NCI-H2227 (cell line): ENCODE measurements around the gene TBX21.
A peak's percentile ranks its signal among the peaks of the same experiment; 100 is the strongest.
"Not testable (repeated sequence)": the region's sequence is repeated elsewhere in the genome, so short reads cannot be mapped to it uniquely, and the experiment has no call there.

Experiments
- DNase-seq: peaks from one replicate; lab custom pipeline; 2025; ENCODE audit not compliant: unreplicated experiment; lab: John Stamatoyannopoulos, UW

The TBX21 gene

GRCh38 chr17:47729476-47729875 lies 3.6 kb upstream of the TBX21 start:
- DNase-seq: no peak

DNA sequence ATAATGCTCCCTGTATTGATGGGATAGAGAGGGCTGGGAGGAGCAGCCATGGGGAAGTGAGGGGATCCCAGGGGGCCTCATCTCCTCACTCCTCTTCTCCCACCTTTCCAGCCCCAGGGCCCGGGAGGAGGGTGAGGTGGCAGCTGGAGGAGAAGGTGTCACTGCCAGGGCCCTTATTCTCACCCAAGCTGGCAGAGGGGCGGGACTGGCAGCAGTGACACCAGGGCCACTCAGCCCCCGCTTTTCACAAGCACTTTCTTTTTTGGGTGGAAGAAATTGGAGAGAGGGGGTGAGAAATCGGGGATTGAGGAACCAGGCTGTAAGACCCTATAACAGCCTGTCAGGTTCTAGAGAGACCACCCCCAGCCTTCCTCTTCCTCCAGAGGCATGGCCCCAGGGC lies 2.4 kb upstream of the TBX21 start:
- no peak for DNase-seq

- DNase-seq: no peak
Measured at GRCh38 chr17:47731396-47731795, 1.6 kb upstream of the TBX21 start.

- no peak for DNase-seq
Measured at GRCh38 chr17:47732399-47733046, 513 bp upstream of the TBX21 start.

DNA sequence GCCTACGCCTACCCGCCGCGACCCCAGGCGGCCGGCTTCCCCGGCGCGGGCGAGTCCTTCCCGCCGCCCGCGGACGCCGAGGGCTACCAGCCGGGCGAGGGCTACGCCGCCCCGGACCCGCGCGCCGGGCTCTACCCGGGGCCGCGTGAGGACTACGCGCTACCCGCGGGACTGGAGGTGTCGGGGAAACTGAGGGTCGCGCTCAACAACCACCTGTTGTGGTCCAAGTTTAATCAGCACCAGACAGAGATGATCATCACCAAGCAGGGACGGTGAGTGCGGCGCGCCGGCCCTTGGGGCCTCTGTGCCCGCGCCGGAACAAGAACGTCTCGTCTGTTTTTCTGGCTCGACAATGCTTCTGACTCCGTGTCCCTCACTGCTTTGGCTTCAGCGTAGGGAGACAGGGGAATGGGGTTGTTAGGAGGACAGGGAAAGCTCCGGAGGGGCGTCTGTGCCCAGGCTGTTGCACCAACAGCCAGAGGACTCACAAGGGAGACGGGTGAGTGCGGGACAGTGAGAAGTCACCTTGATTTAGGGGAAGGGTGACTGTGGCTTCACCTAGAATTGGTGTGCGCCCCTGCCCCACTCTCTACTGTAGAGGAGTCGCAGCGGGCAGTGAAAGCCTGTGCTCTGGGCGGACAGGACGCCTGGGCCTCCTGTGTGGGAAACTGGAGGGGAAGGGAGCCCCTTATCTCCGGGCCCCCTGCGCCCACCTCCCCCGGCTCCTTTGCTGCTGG lies 806 bp downstream of the TBX21 start:
- DNase-seq: peak; percentile 15

- no peak for DNase-seq
Measured at GRCh38 chr17:47735139-47735464, 2.1 kb downstream of the TBX21 start.

DNA sequence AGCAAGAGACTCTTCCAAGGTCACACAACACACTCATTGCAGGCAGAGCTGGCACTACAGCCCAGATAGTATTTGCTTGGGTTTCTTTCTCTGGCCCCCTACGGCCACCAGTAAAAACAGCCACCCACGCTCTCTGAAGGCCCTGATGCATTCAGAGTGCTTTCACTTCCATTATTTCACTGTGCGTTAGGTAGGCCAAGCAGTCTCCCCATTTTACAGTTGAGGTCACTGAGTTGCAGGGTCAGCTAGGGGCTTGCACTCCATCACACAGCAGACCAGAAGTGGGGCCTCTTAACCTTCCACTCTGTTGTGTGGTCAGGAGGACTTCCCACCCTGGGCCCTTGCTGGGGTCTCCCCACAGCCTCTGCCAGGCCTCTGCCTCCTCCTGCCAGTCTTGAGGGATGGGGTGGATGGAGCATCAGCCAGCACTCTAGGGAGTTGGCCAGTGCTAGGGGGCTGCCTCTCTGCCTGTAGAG lies 2.5 kb downstream of the TBX21 start:
- no peak for DNase-seq

DNA sequence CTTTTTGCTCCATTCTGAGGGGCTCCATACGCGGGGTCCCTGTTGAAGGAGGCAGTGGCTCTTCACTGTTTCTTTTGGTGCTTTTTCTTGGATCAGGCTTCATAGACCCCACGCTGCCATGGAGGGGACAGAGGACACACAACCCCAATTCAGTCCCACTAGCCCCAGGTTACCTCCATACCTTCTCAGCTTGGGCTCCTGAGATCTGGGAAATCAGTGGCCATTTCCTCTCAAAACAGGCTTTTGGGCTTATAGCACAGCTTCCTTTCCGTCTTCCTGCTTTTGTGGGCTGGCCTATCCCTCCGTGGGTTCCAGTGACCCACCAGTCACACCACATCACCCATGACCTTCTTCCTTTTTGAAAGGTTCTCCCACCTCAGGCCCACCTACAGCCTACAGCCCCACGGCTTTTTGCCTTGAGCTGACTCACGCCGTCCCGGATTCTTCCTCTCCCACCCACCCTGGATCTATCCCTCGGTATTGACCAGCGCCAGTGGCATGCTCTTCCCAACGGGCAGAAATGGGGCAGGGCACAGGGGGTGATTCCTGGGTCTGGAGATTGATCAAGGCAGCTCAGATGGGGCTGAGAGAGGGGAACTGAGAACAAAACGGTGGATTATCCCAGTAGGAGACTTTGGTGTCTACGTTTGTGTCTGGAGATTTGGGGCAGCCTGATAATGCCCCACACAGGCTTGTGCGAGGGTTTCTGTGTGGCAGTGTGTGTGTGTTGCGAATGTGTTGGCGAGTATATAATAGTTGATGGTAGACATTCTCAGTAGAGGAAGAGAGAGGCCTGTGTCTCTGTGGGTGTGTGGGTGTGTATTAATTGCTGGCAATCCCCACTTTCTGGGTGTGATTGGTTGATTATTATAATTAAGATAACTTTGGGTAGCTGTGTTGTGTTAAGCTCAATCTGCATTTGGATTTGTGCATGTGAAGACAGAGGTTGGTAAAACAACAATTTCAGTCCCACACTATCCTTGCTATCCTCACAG lies 3.8 kb downstream of the TBX21 start:
- DNase-seq: no peak

DNA sequence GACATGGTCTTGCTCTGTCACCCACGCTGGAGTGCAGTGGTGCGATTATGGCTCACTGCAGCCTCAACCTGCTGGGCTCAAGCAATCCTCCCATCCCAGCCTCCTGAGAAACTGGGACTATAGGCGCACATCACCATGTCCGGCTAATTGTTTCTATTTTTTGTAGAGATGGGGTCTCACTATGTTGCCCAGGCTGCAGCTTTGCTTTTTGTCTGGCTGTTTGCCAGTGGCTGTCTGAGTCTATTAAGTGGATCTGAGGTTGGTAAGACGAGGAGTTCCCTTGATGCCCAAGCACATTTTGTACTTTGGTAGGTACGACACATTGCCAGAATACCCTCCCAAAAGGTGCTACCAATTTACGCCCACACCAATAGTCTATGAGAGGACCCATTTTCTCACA lies 5.1 kb downstream of the TBX21 start:
- DNase-seq: no peak

GRCh38 chr17:47739150-47739549 lies 6.1 kb downstream of the TBX21 start:
- no peak for DNase-seq

- not testable (repeated sequence) for DNase-seq
Measured at GRCh38 chr17:47739945-47740344, 6.9 kb downstream of the TBX21 start.

GRCh38 chr17:47741109-47741792 lies 8.2 kb downstream of the TBX21 start:
- DNase-seq: no peak

DNA sequence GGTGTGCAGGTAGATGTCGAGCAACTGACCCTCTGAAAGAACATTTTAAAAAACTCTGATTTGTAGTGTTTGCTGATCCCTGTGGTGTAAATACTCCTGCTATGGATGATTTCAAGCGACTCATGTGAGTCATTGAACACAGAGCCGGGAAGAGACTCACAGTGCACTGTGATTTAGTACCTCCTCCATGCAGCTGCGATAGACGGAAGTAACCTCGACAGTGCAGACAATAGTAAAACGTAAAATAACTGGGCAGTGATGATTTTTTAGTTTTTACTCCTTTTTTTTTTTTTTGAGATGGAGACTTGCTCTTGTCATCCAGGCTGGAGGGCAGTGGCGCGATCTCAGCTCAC lies 8.7 kb downstream of the TBX21 start:
- DNase-seq: no peak

- peak; percentile 26 for DNase-seq
Measured at GRCh38 chr17:47742319-47743181, 9.5 kb downstream of the TBX21 start.

DNA sequence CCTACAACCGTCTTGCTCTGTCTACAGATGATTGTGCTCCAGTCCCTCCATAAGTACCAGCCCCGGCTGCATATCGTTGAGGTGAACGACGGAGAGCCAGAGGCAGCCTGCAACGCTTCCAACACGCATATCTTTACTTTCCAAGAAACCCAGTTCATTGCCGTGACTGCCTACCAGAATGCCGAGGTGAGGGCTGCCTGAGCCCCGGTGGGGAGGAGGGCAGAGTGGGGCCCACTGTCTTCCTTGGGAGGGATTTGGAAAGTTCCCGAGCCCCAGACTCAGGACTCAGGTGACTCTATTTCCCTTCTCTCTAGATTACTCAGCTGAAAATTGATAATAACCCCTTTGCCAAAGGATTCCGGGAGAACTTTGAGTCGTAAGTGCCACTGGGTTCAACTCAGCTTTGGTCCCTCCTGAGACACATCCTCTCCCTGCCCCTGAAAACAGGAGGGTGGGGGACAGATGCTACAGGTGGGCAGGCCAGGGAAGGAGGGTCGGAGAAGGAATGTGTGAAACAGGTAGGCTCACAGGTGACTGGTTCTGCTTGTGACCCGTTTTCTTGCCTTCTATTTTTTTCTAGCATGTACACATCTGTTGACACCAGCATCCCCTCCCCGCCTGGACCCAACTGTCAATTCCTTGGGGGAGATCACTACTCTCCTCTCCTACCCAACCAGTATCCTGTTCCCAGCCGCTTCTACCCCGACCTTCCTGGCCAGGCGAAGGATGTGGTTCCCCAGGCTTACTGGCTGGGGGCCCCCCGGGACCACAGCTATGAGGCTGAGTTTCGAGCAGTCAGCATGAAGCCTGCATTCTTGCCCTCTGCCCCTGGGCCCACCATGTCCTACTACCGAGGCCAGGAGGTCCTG lies 11.4 kb downstream of the TBX21 start:
- DNase-seq: no peak

GRCh38 chr17:47745037-47745380 lies 12.0 kb downstream of the TBX21 start:
- DNase-seq: no peak

DNA sequence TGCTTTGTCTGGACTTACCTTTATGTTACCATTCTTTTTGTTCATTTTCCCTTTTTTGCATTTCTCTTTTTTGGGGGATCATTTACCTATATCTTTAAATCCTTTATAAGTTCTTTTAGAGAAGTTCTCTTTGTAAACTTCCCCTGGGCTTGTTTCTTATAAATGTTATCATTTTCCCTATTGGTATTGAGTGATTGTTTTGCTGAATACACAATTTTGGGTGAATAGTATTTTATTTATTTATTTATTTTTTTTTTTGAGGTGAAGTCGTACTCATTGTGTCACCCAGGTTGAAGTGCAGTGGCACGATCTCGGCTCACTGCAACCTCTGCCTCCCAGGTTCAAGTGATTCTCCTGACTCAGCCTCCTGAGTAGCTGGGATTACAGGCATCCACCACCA lies 18.4 kb downstream of the TBX21 start:
- no peak for DNase-seq

GRCh38 chr17:47757386-47757785 lies 24.4 kb downstream of the TBX21 start:
- no peak for DNase-seq

DNA sequence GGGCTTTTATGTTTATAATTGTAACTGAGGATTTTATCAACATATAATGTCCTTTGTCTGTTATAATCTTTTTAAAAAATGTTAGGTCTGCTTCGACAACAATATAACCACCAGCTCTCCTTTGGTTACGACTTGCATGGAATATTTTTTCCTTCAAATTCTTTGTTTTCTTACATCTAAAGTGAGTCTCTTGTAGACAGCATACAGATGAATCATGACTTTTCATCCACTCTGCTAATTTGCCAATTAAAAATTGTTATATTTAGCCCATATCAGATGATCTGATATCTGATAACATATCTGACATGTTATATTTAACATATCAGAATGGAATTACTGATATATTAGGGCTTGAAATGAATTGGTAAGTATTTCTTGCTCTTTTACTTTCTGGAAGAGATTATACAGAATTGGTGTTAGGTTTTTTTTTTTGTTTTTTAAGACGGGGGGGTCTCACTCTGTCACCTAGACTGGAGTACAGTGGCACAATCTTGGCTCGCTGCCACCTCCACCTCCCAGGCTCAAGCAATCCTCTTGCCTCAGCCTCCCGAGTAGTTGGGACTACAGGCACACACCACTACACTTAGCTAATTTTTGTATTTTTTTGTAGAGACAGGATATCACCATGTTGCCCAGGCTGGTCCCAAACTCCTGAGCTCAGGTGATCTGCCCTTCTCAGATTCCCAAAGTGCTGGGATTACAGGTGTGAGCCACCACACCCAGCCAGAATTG lies 27.5 kb downstream of the TBX21 start:
- no peak for DNase-seq
